Lung (tissue), 12 donors: ENCODE measurements around the gene C4orf50. TPM values are rescaled to one million over a fixed set of nuclear protein-coding genes. Genes with fewer than 3 reads are reported as not detected.

Experiments
- ATAC-seq: fragments of 200-7000 bp; cut with Tn5 transposase; one replicate; pipeline ENCODE4 v1.9.1; 2020; ENCODE audit warnings: moderate number of reproducible peaks; ENCODE audit not compliant: insufficient read depth, low FRiP score
- DNase-seq, 3 donors: peaks; one replicate each; pipeline ENCODE4 v3.0.0-alpha.2; 2013 to 2017
- H3K27ac ChIP-seq, 2 donors: one replicate each; pipeline ENCODE4 v1.5.1; 2013; ENCODE audit warnings: mild to moderate bottlenecking in 2 of 2, moderate library complexity in 2 of 2, control low read depth in 1 of 2, inconsistent platforms in 1 of 2, low read depth in 1 of 2, low read length in 1 of 2
- H3K27me3 ChIP-seq, 3 donors: one replicate each; pipeline ENCODE4 v1.5.1; 2013; ENCODE audit warnings: low read length in 2 of 3; ENCODE audit not compliant: control insufficient read depth in 3 of 3, insufficient read depth in 3 of 3
- H3K36me3 ChIP-seq, 4 donors: one replicate each; pipeline ENCODE4 v1.5.1; 2013; ENCODE audit warnings: low read length in 4 of 4, mild to moderate bottlenecking in 1 of 4, moderate library complexity in 1 of 4; ENCODE audit not compliant: control insufficient read depth in 4 of 4, insufficient read depth in 4 of 4
- H3K4me1 ChIP-seq, 5 donors: one replicate each; pipeline ENCODE4 v1.5.1; 2013; ENCODE audit warnings: low read length in 5 of 5, mild to moderate bottlenecking in 2 of 5, moderate library complexity in 1 of 5; ENCODE audit not compliant: control insufficient read depth in 5 of 5, insufficient read depth in 5 of 5
- H3K4me3 ChIP-seq: one replicate; pipeline ENCODE4 v1.5.1; 2013; ENCODE audit warnings: mild to moderate bottlenecking, control low read depth, moderate library complexity
- H3K9ac ChIP-seq, 2 donors: one replicate each; pipeline ENCODE4 v1.5.1; 2013; ENCODE audit warnings: low read length in 2 of 2, control low read depth in 1 of 2; ENCODE audit not compliant: insufficient read depth in 1 of 2
- H3K9me3 ChIP-seq, 4 donors: one replicate each; pipeline ENCODE4 v1.5.1; 2013; ENCODE audit warnings: low read length in 3 of 4, mild to moderate bottlenecking in 1 of 4, moderate library complexity in 1 of 4; ENCODE audit not compliant: control insufficient read depth in 4 of 4, insufficient read depth in 3 of 4
- CTCF ChIP-seq: IDR thresholded peaks from 2 replicates; pipeline ENCODE4 v1.5.1; 2012; ENCODE audit warnings: mild to moderate bottlenecking; ENCODE audit errors: control extremely low read depth, extremely low read depth
- WGBS, 2 donors: extraction: QIAGEN DNeasy Blood & Tissue Kit; methylation state at CpG; one replicate each; pipeline ENCODE4 v1.1.7; 2013; 5-methylcytosine and 5-hydroxymethylcytosine counted together
- polyA plus RNA-seq, 2 donors: library from polyadenylated mRNA; stranded (reverse); fragments of 200-250 nt; gene quantifications; one replicate each; pipeline ENCODE4 v1.2.1, GENCODE V29; 2013
- total RNA-seq, 2 donors: library from RNA; depleted of rRNA in 1 of 2; stranded (reverse); fragments of >200 nt in 1 of 2; gene quantifications; one replicate each; pipeline ENCODE4 v1.2.1, GENCODE V29; 2014 to 2021
- donor health status: control.
- donor health status: control.
- donor health status: Bipolar disorder and iron deficiency.
- donor health status: healthy.
- donor health status: DM: yes; HTN: yes; CAD: no.

The C4orf50 gene
- total and polyA plus RNA-seq, 4 donors: 0.02 to 0.04 (median 0.03) TPM

GRCh38 chr4:5918331-5918985, 99.8 kb downstream of the C4orf50 start:
- Histone ChIP-seq H3K9ac (no peak overlapping the region), H3K27me3 (peaks cover 0 to 9% (median 4%) of the 10 kb centered on the region in 3 donors), H3K4me3 (no peak overlapping the region), H3K27ac (no peak overlapping the region), H3K36me3 (no peaks in the 10 kb centered on the region), H3K9me3 (peaks cover 0 to 11% (median 0%) of the 10 kb centered on the region in 4 donors), H3K4me1 (no peaks in the 10 kb centered on the region)
- no peak for TF ChIP-seq CTCF
- ATAC-seq (no peak), DNase-seq (no peak)
- WGBS, 2 donors: 58% methylated on average over 8 of the region's 8 CpGs

GRCh38 chr4:5917672-5918071, 100.6 kb downstream of the C4orf50 start:
- DNase-seq (no peak), ATAC-seq (no peak)
- Histone ChIP-seq H3K4me3 (no peak overlapping the region), H3K9ac (no peak overlapping the region), H3K27ac (no peak overlapping the region), H3K4me1 (no peaks in the 10 kb centered on the region), H3K9me3 (peaks cover 0 to 11% (median under 1%) of the 10 kb centered on the region in 4 donors), H3K27me3 (peaks cover 0 to 9% (median 4%) of the 10 kb centered on the region in 3 donors), H3K36me3 (no peaks in the 10 kb centered on the region)
- WGBS, 2 donors: 65 to 77% methylated on average over 11 of the region's 11 CpGs
- no peak for TF ChIP-seq CTCF

- ATAC-seq (no peak), DNase-seq (no peak)
- Histone ChIP-seq H3K4me1 (no peaks in the 10 kb centered on the region), H3K9ac (no peak overlapping the region), H3K36me3 (no peaks in the 10 kb centered on the region), H3K27ac (no peak overlapping the region), H3K27me3 (peaks cover 0 to 7% (median 1%) of the 10 kb centered on the region in 3 donors), H3K9me3 (peaks cover 0 to 9% (median under 1%) of the 10 kb centered on the region in 4 donors), H3K4me3 (no peak overlapping the region)
- TF ChIP-seq CTCF: no peak
- WGBS, 2 donors: 69 to 89% methylated on average over 3 of the region's 3 CpGs
These were observed 102.0 kb downstream of the C4orf50 start for GRCh38 chr4:5916229-5916628.
